Right cardiac atrium (tissue), 5 donors: ENCODE results near the gene DPEP1. TPM values are rescaled to one million over a fixed set of nuclear protein-coding genes. Genes with fewer than 3 reads are reported as not detected.

ENCODE experiments used
- ATAC-seq, 2 donors: fragments of 200-7000 bp; cut with Tn5 transposase; one replicate each; pipeline versions ENCODE4 v1.8.0 to v1.9.1; 2020; ENCODE audit warnings: moderate library complexity in 2 of 2, mild to moderate bottlenecking in 1 of 2
- DNase-seq, 3 donors: peaks; one replicate each; pipeline ENCODE4 v3.0.0-alpha.2; 2020
- H3K27ac ChIP-seq: one replicate; pipeline ENCODE4 v1.5.1; 2013; ENCODE audit warnings: mild to moderate bottlenecking, low read length, control low read depth, moderate library complexity
- H3K27me3 ChIP-seq: one replicate; pipeline ENCODE4 v1.6.1; 2013; ENCODE audit not compliant: control insufficient read depth, insufficient read depth
- H3K4me1 ChIP-seq: one replicate; pipeline ENCODE4 v1.6.1; 2013; ENCODE audit warnings: low read length; ENCODE audit not compliant: control insufficient read depth, insufficient read depth
- H3K4me3 ChIP-seq: one replicate; pipeline ENCODE4 v1.5.1; 2013; ENCODE audit warnings: low read length, control low read depth
- H3K9me3 ChIP-seq: one replicate; pipeline ENCODE4 v1.6.1; 2013; ENCODE audit warnings: low read length; ENCODE audit not compliant: control insufficient read depth
- WGBS: extraction: QIAGEN DNeasy Blood & Tissue Kit; methylation state at CpG from one replicate; pipeline ENCODE4 v1.1.7; 2013; 5-methylcytosine and 5-hydroxymethylcytosine counted together
- intact Hi-C, 4 donors: fragments of 100-400 bp; cut with DNase I; formaldehyde crosslinking; loops; one replicate each; pipeline versions ENCODE4 v1.11.0 to v1.14.0; 2022 to 2023
- polyA plus RNA-seq: library from polyadenylated mRNA; stranded (reverse); fragments of 200-250 nt; gene quantifications from one replicate; pipeline ENCODE4 v1.2.3, GENCODE V29; 2013
- total RNA-seq, 4 donors: library from RNA; stranded (reverse); fragmentation: NEBNext Ultra II Directional; extraction: Animal tissue kit (Norgen Biotek cat#: 25700); gene quantifications; one replicate each; pipeline ENCODE4 v1.2.1, GENCODE V29; 2021
- donor health status: healthy with polysubstance abuse.
- donor health status: DM: no; HTN: yes; CAD: no.
- donor health status: DM: no; HTN: no; CAD: no.
- donor health status: DM: no; HTN: yes; CAD: no; lungs with severe emphysema.
- donor health status: DM: yes; HTN: yes; CAD: no.

DPEP1 gene
- total and polyA plus RNA-seq, 5 donors: 0.18 to 0.53 (median 0.31) TPM; not detected in 2

GRCh38 chr16:89615176-89615575 lies 1.7 kb downstream of the DPEP1 start:
- intact Hi-C loops: no loop called here
- WGBS: 80% methylated on average over 13 of the region's 13 CpGs

GRCh38 chr16:89615596-89616090 lies 2.2 kb downstream of the DPEP1 start:
- no peak for ATAC-seq
- WGBS: 24% methylated on average over 17 of the region's 17 CpGs
- Histone ChIP-seq H3K4me1 (no peaks in the 10 kb centered on the region), H3K27me3 (no peaks in the 10 kb centered on the region), H3K27ac (no peak overlapping the region), H3K4me3 (no peak overlapping the region), H3K9me3 (no peaks in the 10 kb centered on the region)
- intact Hi-C loops: no loop called here
- DNase-seq: no peak

More at GRCh38 chr16:89615176-89615575, 1.7 kb downstream of the DPEP1 start:
- Histone ChIP-seq H3K9me3 (no peaks in the 10 kb centered on the region), H3K4me1 (no peaks in the 10 kb centered on the region), H3K4me3 (no peak overlapping the region), H3K27me3 (no peaks in the 10 kb centered on the region), H3K27ac (no peak overlapping the region)
- DNase-seq (no peak), ATAC-seq (no peak)

- no peak for ATAC-seq
Measured at GRCh38 chr16:89616623-89617022, 3.2 kb downstream of the DPEP1 start.

GRCh38 chr16:89617036-89617435 lies 3.6 kb downstream of the DPEP1 start:
- intact Hi-C loops: no loop called here
- Histone ChIP-seq H3K27ac (no peak overlapping the region), H3K9me3 (no peaks in the 10 kb centered on the region), H3K4me3 (no peak overlapping the region), H3K27me3 (no peaks in the 10 kb centered on the region), H3K4me1 (no peaks in the 10 kb centered on the region)
- 62% methylated on average over 6 of the region's 6 CpGs for WGBS
- ATAC-seq (no peak), DNase-seq (no peak)

More at GRCh38 chr16:89616623-89617022, 3.2 kb downstream of the DPEP1 start:
- 64% methylated on average over 20 of the region's 20 CpGs for WGBS
- H3K4me1 ChIP-seq: no peaks in the 10 kb centered on the region
- intact Hi-C loops: no loop called here
- DNase-seq: no peak
- no peak overlapping the region for H3K4me3 ChIP-seq
- no peak overlapping the region for H3K27ac ChIP-seq
- no peaks in the 10 kb centered on the region for H3K9me3 ChIP-seq
- no peaks in the 10 kb centered on the region for H3K27me3 ChIP-seq

- WGBS: 66% methylated on average over 16 of the region's 16 CpGs
Measured at GRCh38 chr16:89618109-89618998, 4.9 kb downstream of the DPEP1 start.

GRCh38 chr16:89619840-89620239 lies 6.4 kb downstream of the DPEP1 start:
- Histone ChIP-seq H3K4me3 (no peak overlapping the region), H3K4me1 (no peaks in the 10 kb centered on the region), H3K27me3 (no peaks in the 10 kb centered on the region), H3K9me3 (no peaks in the 10 kb centered on the region), H3K27ac (no peak overlapping the region)
- no peak for DNase-seq
- no peak for ATAC-seq
- WGBS: 41% methylated on average over 12 of the region's 12 CpGs
- intact Hi-C loops: no loop called here

More at GRCh38 chr16:89618109-89618998, 4.9 kb downstream of the DPEP1 start:
- DNase-seq (no peak), ATAC-seq (no peak)
- intact Hi-C loops: no loop called here
- no peaks in the 10 kb centered on the region for H3K27me3 ChIP-seq
- no peaks in the 10 kb centered on the region for H3K9me3 ChIP-seq
- no peak overlapping the region for H3K27ac ChIP-seq
- H3K4me3 ChIP-seq: no peak overlapping the region
- no peaks in the 10 kb centered on the region for H3K4me1 ChIP-seq

- H3K27ac ChIP-seq: no peak overlapping the region
- ATAC-seq (peak in 1 of 2 donors; percentile 15), DNase-seq (no peak)
- no peaks in the 10 kb centered on the region for H3K27me3 ChIP-seq
- no peak overlapping the region for H3K4me3 ChIP-seq
- WGBS: 66% methylated on average over 16 of the region's 16 CpGs
- H3K4me1 ChIP-seq: no peaks in the 10 kb centered on the region
- no peaks in the 10 kb centered on the region for H3K9me3 ChIP-seq
- intact Hi-C loops: no loop called here
Measured at GRCh38 chr16:89620406-89620841, 7.0 kb downstream of the DPEP1 start.

- Histone ChIP-seq H3K27ac (no peak overlapping the region), H3K4me3 (no peak overlapping the region), H3K27me3 (no peaks in the 10 kb centered on the region), H3K4me1 (no peaks in the 10 kb centered on the region), H3K9me3 (no peaks in the 10 kb centered on the region)
- ATAC-seq: no peak
- WGBS: 79% methylated on average over 18 of the region's 18 CpGs
- DNase-seq: no peak
- intact Hi-C loops: no loop called here
Measured at GRCh38 chr16:89621136-89621697, 7.8 kb downstream of the DPEP1 start.

- Histone ChIP-seq H3K9me3 (no peaks in the 10 kb centered on the region), H3K4me1 (no peaks in the 10 kb centered on the region), H3K27me3 (no peaks in the 10 kb centered on the region), H3K27ac (no peak overlapping the region), H3K4me3 (no peak overlapping the region)
- ATAC-seq (no peak), DNase-seq (no peak)
- intact Hi-C loops: no loop called here
- WGBS: 84% methylated on average over 32 of the region's 32 CpGs
Measured at GRCh38 chr16:89621698-89622409, 8.4 kb downstream of the DPEP1 start.

- Histone ChIP-seq H3K4me3 (no peak overlapping the region), H3K27me3 (no peaks in the 10 kb centered on the region), H3K4me1 (no peaks in the 10 kb centered on the region), H3K9me3 (no peaks in the 10 kb centered on the region), H3K27ac (no peak overlapping the region)
- intact Hi-C loops: no loop called here
- ATAC-seq (peak; percentile 40 to 72), DNase-seq (no peak)
- 37% methylated on average over 28 of the region's 28 CpGs for WGBS
Measured at GRCh38 chr16:89623511-89624261, 10.2 kb downstream of the DPEP1 start.
